Brain microvascular endothelial cell (primary cell): ENCODE results near the gene SUDS3.
A peak's percentile ranks its signal among the peaks of the same experiment; 100 is the strongest.

Experiments used
- DNase-seq: peaks from one replicate; pipeline ENCODE4 v3.0.0-alpha.2; 2020
- H3K27ac ChIP-seq: fragments of 250-450 bp; sonication (Bioruptor Pico); 2 replicates; pipeline ENCODE4 v1.5.1; 2020; ENCODE audit warnings: mild to moderate bottlenecking, moderate library complexity
- H3K27me3 ChIP-seq: fragments of 250-450 bp; sonication (Bioruptor Pico); replicated peaks from 2 replicates; pipeline ENCODE4 v1.5.1; 2020; ENCODE audit warnings: mild to moderate bottlenecking
- H3K36me3 ChIP-seq: fragments of 250-450 bp; sonication (Bioruptor Pico); replicated peaks from 2 replicates; pipeline ENCODE4 v1.5.1; 2020; ENCODE audit warnings: mild to moderate bottlenecking
- H3K4me3 ChIP-seq: 2 replicates; pipeline ENCODE4 v1.5.1; 2011; ENCODE audit warnings: low read depth, mild to moderate bottlenecking, control low read depth, low read length, moderate library complexity
- CTCF ChIP-seq: IDR thresholded peaks from 2 replicates; pipeline ENCODE4 v1.5.1; 2011; ENCODE audit warnings: low read depth, mild to moderate bottlenecking, moderate library complexity, low read length, control low read depth, inconsistent platforms; ENCODE audit errors: missing control alignments
- in situ Hi-C: cut with HindIII; loops from 2 replicates; pipeline ENCODE4 v1.10.0; 2017; ENCODE audit warnings: low sequenced_read_pairs, low pct_ligation_motif_present

Gene SUDS3

GRCh38 chr12:118391836-118392235 lies 15.5 kb downstream of the SUDS3 start:
- no peak overlapping the region for H3K4me3 ChIP-seq
- peaks cover 52% of the 10 kb centered on the region for H3K36me3 ChIP-seq
- H3K27me3 ChIP-seq: no peaks in the 10 kb centered on the region
- no peak for DNase-seq
- TF ChIP-seq CTCF: no peak
- H3K27ac ChIP-seq: no peak overlapping the region
- in situ Hi-C loops: no loop called here

- Histone ChIP-seq H3K27ac (no peak overlapping the region), H3K4me3 (no peak overlapping the region), H3K36me3 (peaks cover 37% of the 10 kb centered on the region), H3K27me3 (no peaks in the 10 kb centered on the region)
- in situ Hi-C loops: no loop called here
- TF ChIP-seq CTCF: no peak
- no peak for DNase-seq
Measured at GRCh38 chr12:118397708-118398440, 21.5 kb downstream of the SUDS3 start.

DNA sequence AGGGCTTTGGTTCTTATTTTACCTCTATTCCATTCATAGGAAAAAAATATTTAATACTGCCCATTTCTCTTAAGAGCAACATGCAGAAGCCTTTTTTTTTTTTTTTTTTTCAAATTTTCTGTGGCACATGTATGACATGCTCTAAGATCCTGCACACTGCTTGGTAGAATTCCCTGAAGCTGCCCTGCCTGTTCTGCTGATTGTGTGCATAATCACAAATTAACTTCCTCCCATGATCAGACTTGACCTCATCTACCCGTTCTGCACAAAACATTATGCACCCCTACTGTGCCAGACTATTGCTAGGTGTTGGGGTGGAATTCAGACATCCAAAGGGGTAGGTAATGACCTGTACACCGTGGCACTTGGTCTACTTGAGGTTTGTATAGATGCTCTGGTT lies 22.2 kb downstream of the SUDS3 start:
- Histone ChIP-seq H3K27me3 (no peaks in the 10 kb centered on the region), H3K4me3 (no peak overlapping the region), H3K36me3 (peaks cover 40% of the 10 kb centered on the region), H3K27ac (no peak overlapping the region)
- in situ Hi-C loops: no loop called here
- no peak for DNase-seq
- no peak for TF ChIP-seq CTCF

- H3K27me3 ChIP-seq: no peaks in the 10 kb centered on the region
- peaks cover 37% of the 10 kb centered on the region for H3K36me3 ChIP-seq
- H3K4me3 ChIP-seq: no peak overlapping the region
- no peak for TF ChIP-seq CTCF
- DNase-seq: no peak
- H3K27ac ChIP-seq: no peak overlapping the region
- in situ Hi-C loops: no loop called here
Measured at GRCh38 chr12:118398940-118399339, 22.6 kb downstream of the SUDS3 start.

- peaks cover 29% of the 10 kb centered on the region for H3K36me3 ChIP-seq
- H3K27ac ChIP-seq: peak overlapping the region; percentile 53
- H3K4me3 ChIP-seq: no peak overlapping the region
- peak; percentile 82 for DNase-seq
- no peaks in the 10 kb centered on the region for H3K27me3 ChIP-seq
- in situ Hi-C loops: no loop called here
- TF ChIP-seq CTCF: no peak
Measured at GRCh38 chr12:118402251-118402650, 25.9 kb downstream of the SUDS3 start.
